Mesendoderm (in vitro differentiated cells): ENCODE measurements around the gene FUZ.

Experiments used
- DNase-seq: peaks from one replicate; pipeline ENCODE4 v3.0.0; 2013
- H2AK5ac ChIP-seq: 2 replicates; pipeline ENCODE4 v1.6.1; 2013; ENCODE audit warnings: low read length, inconsistent platforms
- H2BK120ac ChIP-seq: 2 replicates; pipeline ENCODE4 v1.6.1; 2013; ENCODE audit warnings: low read depth, mild to moderate bottlenecking, low read length, moderate library complexity, mixed read lengths
- H2BK15ac ChIP-seq: replicated peaks from 2 replicates; pipeline ENCODE4 v1.6.1; 2013; ENCODE audit warnings: low read depth, mild to moderate bottlenecking, moderate library complexity
- H2BK5ac ChIP-seq: 2 replicates; pipeline ENCODE4 v1.6.1; 2013; ENCODE audit warnings: low read length, inconsistent platforms
- H3K18ac ChIP-seq: 2 replicates; pipeline ENCODE4 v1.6.1; 2013; ENCODE audit warnings: mild to moderate bottlenecking, low read length, mixed read lengths
- H3K23ac ChIP-seq: one replicate; pipeline ENCODE4 v1.6.1; 2013; ENCODE audit warnings: low read length
- H3K27ac ChIP-seq: 2 replicates; pipeline ENCODE4 v1.5.1; 2013; ENCODE audit warnings: low read depth, mild to moderate bottlenecking, inconsistent platforms, low read length, moderate library complexity
- H3K27me3 ChIP-seq: 2 replicates; pipeline ENCODE4 v1.6.1; 2013; ENCODE audit warnings: low read length, control low read depth, mild to moderate bottlenecking, inconsistent platforms; ENCODE audit not compliant: insufficient read depth, poor library complexity
- H3K36me3 ChIP-seq: 2 replicates; pipeline ENCODE4 v1.6.1; 2013; ENCODE audit warnings: low read length, inconsistent platforms; ENCODE audit not compliant: control insufficient read depth, insufficient read depth
- H3K4ac ChIP-seq: one replicate; pipeline ENCODE4 v1.6.1; 2013; ENCODE audit warnings: low read depth, mild to moderate bottlenecking, low read length, moderate library complexity
- H3K4me1 ChIP-seq: 2 replicates; pipeline ENCODE4 v1.6.1; 2013; ENCODE audit warnings: low read depth, low read length, inconsistent platforms; ENCODE audit not compliant: control insufficient read depth
- H3K4me2 ChIP-seq: 2 replicates; pipeline ENCODE4 v1.6.1; 2013; ENCODE audit warnings: low read length
- H3K4me3 ChIP-seq: 2 replicates; pipeline ENCODE4 v1.5.1; 2013; ENCODE audit warnings: mild to moderate bottlenecking, low read length
- H3K56ac ChIP-seq: one replicate; pipeline ENCODE4 v1.6.1; 2013; ENCODE audit warnings: low read length
- H3K79me1 ChIP-seq: 2 replicates; pipeline ENCODE4 v1.6.1; 2013; ENCODE audit warnings: low read length, inconsistent platforms
- H3K79me2 ChIP-seq: 2 replicates; pipeline ENCODE4 v1.6.1; 2013; ENCODE audit warnings: mild to moderate bottlenecking, low read length; ENCODE audit not compliant: control insufficient read depth, insufficient read depth
- H3K9ac ChIP-seq: 2 replicates; pipeline ENCODE4 v1.6.1; 2013; ENCODE audit warnings: low read length, inconsistent platforms
- H4K5ac ChIP-seq: one replicate; pipeline ENCODE4 v1.6.1; 2013; ENCODE audit warnings: low read length
- H4K8ac ChIP-seq: one replicate; pipeline ENCODE4 v1.6.1; 2013; ENCODE audit warnings: low read depth, mild to moderate bottlenecking, control low read depth, low read length, moderate library complexity
- WGBS: extraction: QIAGEN DNeasy Blood & Tissue Kit; methylation state at CpG from one replicate; pipeline ENCODE4 v1.1.7; 2013; ENCODE audit warnings: low lambda C conversion rate, missing lambda C conversion rate; ENCODE audit not compliant: insufficient coverage; ENCODE audit errors: extremely low coverage; 5-methylcytosine and 5-hydroxymethylcytosine counted together

The FUZ gene

GRCh38 chr19:49799798-49800376 lies 13.2 kb downstream of the FUZ start:
- Histone ChIP-seq H3K27ac (no peak overlapping the region), H2BK15ac (no peak overlapping the region), H2AK5ac (no peak overlapping the region), H3K4me1 (no peaks in the 10 kb centered on the region), H3K79me1 (no peaks in the 10 kb centered on the region), H3K36me3 (peaks cover 14% of the 10 kb centered on the region), H3K4me2 (no peak overlapping the region), H3K79me2 (no peaks in the 10 kb centered on the region), H2BK5ac (no peak overlapping the region), H3K27me3 (no peaks in the 10 kb centered on the region), H3K9ac (no peak overlapping the region), H3K23ac (no peak overlapping the region), H3K4me3 (no peak overlapping the region), H3K4ac (no peak overlapping the region), H4K8ac (no peak overlapping the region), H3K18ac (no peak overlapping the region), H2BK120ac (no peak overlapping the region), H4K5ac (no peak overlapping the region), H3K56ac (no peak overlapping the region)
- no CpG with 5 or more reads among the region's 25 CpGs for WGBS
- peak; percentile 45 for DNase-seq

- no peak overlapping the region for H3K18ac ChIP-seq
- H4K8ac ChIP-seq: no peak overlapping the region
- H2BK120ac ChIP-seq: no peak overlapping the region
- H2BK15ac ChIP-seq: no peak overlapping the region
- no peaks in the 10 kb centered on the region for H3K27me3 ChIP-seq
- no peaks in the 10 kb centered on the region for H3K79me2 ChIP-seq
- DNase-seq: no peak
- H3K36me3 ChIP-seq: peaks cover 14% of the 10 kb centered on the region
- H2AK5ac ChIP-seq: no peak overlapping the region
- no peak overlapping the region for H3K27ac ChIP-seq
- H3K9ac ChIP-seq: no peak overlapping the region
- no CpG with 5 or more reads among the region's 28 CpGs for WGBS
- H3K79me1 ChIP-seq: no peaks in the 10 kb centered on the region
- H3K4ac ChIP-seq: no peak overlapping the region
- no peak overlapping the region for H4K5ac ChIP-seq
- no peak overlapping the region for H3K4me3 ChIP-seq
- no peak overlapping the region for H3K56ac ChIP-seq
- no peak overlapping the region for H3K4me2 ChIP-seq
- H3K4me1 ChIP-seq: no peaks in the 10 kb centered on the region
- no peak overlapping the region for H3K23ac ChIP-seq
- H2BK5ac ChIP-seq: no peak overlapping the region
Observed at GRCh38 chr19:49799271-49799797, 13.8 kb downstream of the FUZ start.

GRCh38 chr19:49798574-49798973 lies 14.5 kb downstream of the FUZ start:
- H3K56ac ChIP-seq: no peak overlapping the region
- no peak overlapping the region for H3K27ac ChIP-seq
- H3K9ac ChIP-seq: no peak overlapping the region
- peaks cover 14% of the 10 kb centered on the region for H3K36me3 ChIP-seq
- no peak overlapping the region for H2BK15ac ChIP-seq
- H3K79me1 ChIP-seq: no peaks in the 10 kb centered on the region
- no peak overlapping the region for H3K4me3 ChIP-seq
- no peak overlapping the region for H2BK120ac ChIP-seq
- H3K79me2 ChIP-seq: no peaks in the 10 kb centered on the region
- no peak overlapping the region for H3K4me2 ChIP-seq
- H3K27me3 ChIP-seq: no peaks in the 10 kb centered on the region
- no peak overlapping the region for H3K23ac ChIP-seq
- no peak overlapping the region for H3K4ac ChIP-seq
- H2AK5ac ChIP-seq: no peak overlapping the region
- no peak overlapping the region for H4K5ac ChIP-seq
- no CpG with 5 or more reads among the region's 11 CpGs for WGBS
- no peak overlapping the region for H3K18ac ChIP-seq
- DNase-seq: no peak
- no peak overlapping the region for H4K8ac ChIP-seq
- H2BK5ac ChIP-seq: no peak overlapping the region
- H3K4me1 ChIP-seq: no peaks in the 10 kb centered on the region

- WGBS: no CpG with 5 or more reads among the region's 20 CpGs
- Histone ChIP-seq H3K18ac (no peak overlapping the region), H3K4me3 (no peak overlapping the region), H3K27ac (no peak overlapping the region), H3K4ac (no peak overlapping the region), H2BK120ac (no peak overlapping the region), H3K36me3 (peaks cover 14% of the 10 kb centered on the region), H3K27me3 (no peaks in the 10 kb centered on the region), H4K5ac (no peak overlapping the region), H2BK5ac (no peak overlapping the region), H2AK5ac (no peak overlapping the region), H3K56ac (no peak overlapping the region), H3K23ac (no peak overlapping the region), H3K4me2 (no peak overlapping the region), H4K8ac (no peak overlapping the region), H3K9ac (no peak overlapping the region), H3K4me1 (no peaks in the 10 kb centered on the region), H3K79me1 (no peaks in the 10 kb centered on the region), H3K79me2 (no peaks in the 10 kb centered on the region), H2BK15ac (no peak overlapping the region)
- DNase-seq: no peak
Observed at GRCh38 chr19:49795615-49796014, 17.5 kb downstream of the FUZ start.

- no peak overlapping the region for H4K5ac ChIP-seq
- no peak overlapping the region for H3K4me2 ChIP-seq
- no peak overlapping the region for H2AK5ac ChIP-seq
- H2BK15ac ChIP-seq: no peak overlapping the region
- no peak overlapping the region for H3K9ac ChIP-seq
- no peak overlapping the region for H3K27ac ChIP-seq
- H3K56ac ChIP-seq: no peak overlapping the region
- WGBS: no CpG with 5 or more reads among the region's 6 CpGs
- H4K8ac ChIP-seq: no peak overlapping the region
- H3K18ac ChIP-seq: no peak overlapping the region
- no peak for DNase-seq
- no peak overlapping the region for H2BK5ac ChIP-seq
- peaks cover 10% of the 10 kb centered on the region for H3K36me3 ChIP-seq
- no peaks in the 10 kb centered on the region for H3K79me2 ChIP-seq
- no peak overlapping the region for H2BK120ac ChIP-seq
- no peak overlapping the region for H3K4ac ChIP-seq
- no peak overlapping the region for H3K23ac ChIP-seq
- no peaks in the 10 kb centered on the region for H3K4me1 ChIP-seq
- no peaks in the 10 kb centered on the region for H3K27me3 ChIP-seq
- no peak overlapping the region for H3K4me3 ChIP-seq
- H3K79me1 ChIP-seq: no peaks in the 10 kb centered on the region
Observed at GRCh38 chr19:49793561-49793840, 19.6 kb downstream of the FUZ start.
